DMS153 (cell line): Measurements from ENCODE around the gene OR4F17.
"Not testable (repeated sequence)": the region's sequence is repeated elsewhere in the genome, so short reads cannot be mapped to it uniquely, and the experiment has no call there.

Experiments used
- DNase-seq: peaks from one replicate; lab custom pipeline; 2025; lab: John Stamatoyannopoulos, UW

Gene OR4F17, protein sequence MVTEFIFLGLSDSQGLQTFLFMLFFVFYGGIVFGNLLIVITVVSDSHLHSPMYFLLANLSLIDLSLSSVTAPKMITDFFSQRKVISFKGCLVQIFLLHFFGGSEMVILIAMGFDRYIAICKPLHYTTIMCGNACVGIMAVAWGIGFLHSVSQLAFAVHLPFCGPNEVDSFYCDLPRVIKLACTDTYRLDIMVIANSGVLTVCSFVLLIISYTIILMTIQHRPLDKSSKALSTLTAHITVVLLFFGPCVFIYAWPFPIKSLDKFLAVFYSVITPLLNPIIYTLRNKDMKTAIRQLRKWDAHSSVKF

DNA sequence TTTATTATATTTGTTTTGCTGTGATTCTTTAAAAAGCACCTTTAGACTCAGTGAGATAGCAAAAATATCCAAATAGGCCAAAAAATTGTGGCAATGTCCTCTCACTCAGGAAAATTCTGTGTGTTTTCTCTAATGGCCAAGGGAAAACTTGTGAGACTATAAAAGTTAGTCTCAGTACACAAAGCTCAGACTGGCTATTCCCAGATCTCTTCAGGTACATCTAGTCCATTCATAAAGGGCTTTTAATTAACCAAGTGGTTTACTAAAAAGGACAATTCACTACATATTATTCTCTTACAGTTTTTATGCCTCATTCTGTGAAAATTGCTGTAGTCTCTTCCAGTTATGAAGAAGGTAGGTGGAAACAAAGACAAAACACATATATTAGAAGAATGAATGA lies at the start of gene OR4F17:
TSS of gene OR4F17 (plus strand) at position 301 of the 400 bp plus-strand sequence. CDS start 3,575 bp downstream, outside the sequence.
- not testable (repeated sequence) for DNase-seq

DNA sequence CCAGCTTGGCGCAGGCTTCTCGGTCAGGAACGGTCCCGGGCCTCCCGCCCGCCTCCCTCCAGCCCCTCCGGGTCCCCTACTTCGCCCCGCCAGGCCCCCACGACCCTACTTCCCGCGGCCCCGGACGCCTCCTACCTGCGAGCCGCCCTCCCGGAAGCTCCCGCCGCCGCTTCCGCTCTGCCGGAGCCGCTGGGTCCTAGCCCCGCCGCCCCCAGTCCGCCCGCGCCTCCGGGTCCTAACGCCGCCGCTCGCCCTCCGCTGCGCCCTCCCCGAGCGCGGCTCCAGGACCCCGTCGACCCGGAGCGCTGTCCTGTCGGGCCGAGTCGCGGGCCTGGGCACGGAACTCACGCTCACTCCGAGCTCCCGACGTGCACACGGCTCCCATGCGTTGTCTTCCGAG lies 36.1 kb upstream of the OR4F17 start:
- not testable (repeated sequence) for DNase-seq

DNA sequence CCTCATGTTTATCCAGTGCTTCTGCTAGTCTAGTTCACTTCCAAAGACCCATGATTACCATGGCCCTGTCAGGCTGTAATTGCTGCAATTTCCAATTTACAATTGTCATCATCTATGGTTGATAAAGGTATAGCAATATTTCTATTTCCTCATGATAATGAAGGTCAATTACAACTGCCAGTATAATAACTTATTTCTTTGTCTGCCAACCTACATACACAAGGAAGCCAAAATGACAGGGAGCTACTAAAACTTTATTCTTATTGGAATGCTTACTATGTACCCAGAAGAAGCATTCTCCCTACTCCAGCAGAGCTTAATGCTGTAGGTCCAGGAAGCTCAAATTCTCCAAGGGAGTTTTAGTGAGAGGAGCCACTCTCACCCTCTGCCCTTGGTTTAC lies 24.0 kb upstream of the OR4F17 start:
- not testable (repeated sequence) for DNase-seq

DNA sequence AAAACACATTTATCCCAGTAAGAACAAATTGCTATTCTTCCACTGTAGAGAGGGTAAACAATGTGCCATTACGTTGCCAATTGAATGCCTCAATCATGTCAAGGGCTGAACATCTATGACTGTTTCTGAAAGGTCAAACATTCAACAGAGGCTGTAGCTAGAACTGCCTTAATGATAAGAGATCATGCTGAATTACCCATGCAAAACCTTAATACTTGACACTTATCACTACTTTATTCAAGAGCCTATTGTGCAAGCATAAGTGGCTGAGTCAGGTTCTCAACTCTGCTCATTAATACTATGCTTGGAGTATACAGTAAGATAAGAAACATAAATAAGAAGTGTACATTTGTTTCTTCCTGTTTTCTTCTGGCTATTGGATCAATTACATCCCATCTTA lies 23.3 kb upstream of the OR4F17 start:
- DNase-seq = not testable (repeated sequence)

DNA sequence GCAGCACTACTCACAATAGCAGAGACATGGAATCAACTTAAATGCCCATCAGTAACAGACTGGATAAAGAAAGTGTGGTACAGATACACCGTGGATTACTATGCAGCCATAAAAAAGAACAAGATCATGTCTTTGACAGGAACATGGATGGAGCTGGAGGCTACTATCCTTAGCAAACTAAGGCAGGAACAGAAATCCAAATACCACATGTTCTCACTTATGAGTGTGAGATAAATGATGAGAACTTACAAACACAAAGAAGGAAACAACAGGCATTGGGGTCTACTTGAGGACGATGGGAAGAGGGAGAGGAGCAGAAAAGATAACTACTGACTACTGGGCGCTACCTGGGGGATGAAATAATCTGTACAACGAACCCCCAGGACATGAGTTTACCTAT lies 16.2 kb upstream of the OR4F17 start:
- not testable (repeated sequence) for DNase-seq

DNA sequence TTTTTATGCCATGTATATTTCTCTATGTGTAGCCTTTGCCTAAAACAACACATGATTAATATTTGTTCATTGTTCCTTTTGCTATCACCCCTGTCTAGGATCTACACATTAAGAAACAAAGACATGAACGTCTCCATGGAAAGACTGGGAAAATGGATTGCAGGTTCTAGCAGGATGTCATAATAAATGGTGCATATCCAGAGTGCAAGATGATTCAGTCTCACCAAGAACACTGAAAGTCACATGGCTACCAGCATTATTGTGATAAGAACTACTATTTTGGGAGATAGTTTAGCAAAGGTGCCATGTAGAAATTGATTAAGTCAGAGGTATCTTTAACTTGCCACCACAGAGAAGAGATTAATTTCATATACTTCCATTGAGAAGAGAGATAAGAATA lies 12.1 kb upstream of the OR4F17 start:
- not testable (repeated sequence) for DNase-seq

DNA sequence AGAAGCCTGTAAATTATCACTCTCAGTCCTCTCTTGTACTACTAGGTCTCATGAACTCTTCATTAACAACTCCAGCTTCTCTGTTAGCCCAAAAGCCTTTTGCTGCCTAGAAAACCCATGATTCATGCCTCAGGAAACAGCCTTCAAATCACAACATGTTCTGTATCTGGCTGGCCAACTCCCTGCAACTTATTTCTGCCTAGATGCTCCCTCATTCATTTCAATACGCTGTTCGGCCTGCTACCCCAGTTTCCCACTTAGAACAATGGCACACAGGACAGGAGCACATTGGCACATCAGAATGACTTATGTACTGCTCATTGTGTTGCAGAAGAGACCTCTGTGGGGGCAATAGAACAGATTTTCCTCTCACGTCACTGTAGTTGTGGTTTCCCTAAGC lies 9.3 kb upstream of the OR4F17 start:
- not testable (repeated sequence) for DNase-seq

DNA sequence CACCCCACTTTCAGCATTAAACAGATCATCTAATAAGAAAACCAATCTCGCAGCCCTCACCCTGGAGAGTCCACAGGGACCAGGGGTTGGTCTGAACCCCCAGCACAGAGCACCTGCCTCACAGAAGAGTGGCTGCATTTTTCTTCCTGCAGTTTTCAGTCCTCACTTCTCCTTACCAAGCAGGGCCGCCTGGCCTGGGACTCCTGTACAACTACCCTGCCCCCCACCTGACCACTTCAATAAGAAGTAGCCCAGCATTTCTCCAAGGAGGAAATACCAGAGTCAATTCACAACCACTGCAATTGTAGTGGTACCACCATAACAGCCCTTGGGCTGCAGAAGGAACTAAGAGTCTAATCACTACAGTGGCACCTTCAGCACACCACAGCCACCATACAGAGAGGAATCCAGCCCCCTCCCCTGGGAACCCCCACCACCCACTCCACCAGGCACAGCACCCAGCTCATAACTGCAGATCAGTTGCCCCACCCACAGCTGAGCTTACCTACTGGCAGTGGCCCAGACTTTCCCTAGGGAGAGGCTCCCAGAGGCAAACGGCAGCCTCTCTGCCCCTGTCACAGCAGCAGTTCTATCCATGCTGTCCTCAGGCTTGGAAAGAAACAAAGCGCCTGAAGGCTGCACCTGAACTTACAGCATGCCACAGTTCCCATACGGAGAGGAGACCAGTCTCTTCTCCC lies 13.7 kb downstream of the OR4F17 start:
- not testable (repeated sequence) for DNase-seq
